Fibroblast of skin of back (primary cell): ENCODE measurements around the gene CNNM2.

Experiments used
- DNase-seq: peaks from one replicate; pipeline ENCODE4 v3.0.0-alpha.2; 2013

CNNM2 gene

DNA sequence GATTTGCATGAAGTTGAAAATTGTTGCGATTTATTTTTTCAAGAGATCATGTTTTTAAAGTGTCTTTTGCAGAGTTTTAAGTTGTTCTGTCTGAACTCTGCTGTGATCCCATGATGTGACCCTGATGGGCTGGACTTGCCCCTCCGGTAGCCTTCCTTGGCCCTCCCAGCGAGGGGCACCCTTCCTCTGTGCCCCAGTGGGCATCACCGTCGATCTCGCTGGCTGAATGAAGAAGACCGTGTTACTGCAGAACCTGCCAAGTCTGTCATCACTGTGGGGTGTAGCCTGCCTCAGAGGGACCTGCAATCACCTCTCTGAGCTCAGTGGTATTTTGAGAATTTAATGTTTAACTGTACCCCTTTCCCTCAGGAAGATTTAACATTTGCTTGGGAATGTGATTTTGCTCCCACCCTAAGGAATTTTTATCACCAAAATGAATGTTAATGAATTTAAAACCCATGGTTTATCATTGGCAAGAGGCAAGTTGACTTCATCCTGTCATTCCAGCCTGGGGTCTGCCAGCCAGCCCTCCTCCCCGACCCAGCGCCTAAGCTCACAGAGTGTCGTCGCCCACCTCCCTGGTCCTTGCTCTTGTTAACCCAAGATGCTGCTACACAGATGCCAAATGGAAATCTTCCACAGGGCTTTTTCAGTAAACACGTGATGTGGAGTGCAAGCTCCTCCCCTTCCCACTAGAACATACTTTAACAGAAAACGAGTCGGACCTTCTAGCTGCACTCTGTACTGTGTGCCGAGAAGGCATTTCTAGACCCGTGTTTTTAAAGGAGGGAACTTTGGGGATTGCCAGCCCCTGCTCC lies 159.6 kb downstream of the CNNM2 start:
- DNase-seq: no peak

DNA sequence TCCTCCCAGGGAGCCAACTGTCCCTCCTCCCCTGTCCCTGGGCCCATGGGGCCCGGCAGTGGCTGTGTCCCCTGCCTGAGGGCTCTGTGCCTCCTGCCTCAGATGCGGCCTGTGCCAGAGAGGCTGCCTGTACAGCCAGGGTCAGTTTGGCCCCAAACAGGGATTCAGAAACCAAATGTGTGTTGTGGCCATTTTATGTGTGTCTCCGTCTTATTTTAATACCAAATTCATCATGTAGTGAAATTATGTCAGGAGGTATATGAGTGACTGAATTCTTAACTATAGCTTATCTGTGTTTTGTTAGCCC lies 160.2 kb downstream of the CNNM2 start:
- DNase-seq: no peak

DNA sequence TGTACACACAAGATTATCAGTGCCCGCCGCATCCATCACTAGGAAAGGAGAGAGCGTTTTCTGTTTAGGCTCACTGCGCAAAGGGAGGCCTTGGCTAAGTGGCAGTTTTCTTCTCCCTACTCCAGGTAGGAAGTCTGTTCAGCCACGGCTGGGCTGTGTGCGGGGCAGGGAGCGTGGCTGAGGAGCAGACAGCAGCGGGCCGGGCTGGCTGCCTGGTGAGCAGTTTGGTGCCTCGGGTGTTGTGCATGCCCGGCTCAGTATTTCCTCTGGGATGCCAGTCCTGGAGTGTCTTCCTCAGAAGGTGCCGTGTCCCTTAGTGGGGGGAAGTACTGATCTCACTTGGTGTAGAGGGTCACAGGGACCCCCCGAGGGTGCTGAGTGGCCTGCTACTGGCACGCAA lies 160.6 kb downstream of the CNNM2 start:
- no peak for DNase-seq

DNA sequence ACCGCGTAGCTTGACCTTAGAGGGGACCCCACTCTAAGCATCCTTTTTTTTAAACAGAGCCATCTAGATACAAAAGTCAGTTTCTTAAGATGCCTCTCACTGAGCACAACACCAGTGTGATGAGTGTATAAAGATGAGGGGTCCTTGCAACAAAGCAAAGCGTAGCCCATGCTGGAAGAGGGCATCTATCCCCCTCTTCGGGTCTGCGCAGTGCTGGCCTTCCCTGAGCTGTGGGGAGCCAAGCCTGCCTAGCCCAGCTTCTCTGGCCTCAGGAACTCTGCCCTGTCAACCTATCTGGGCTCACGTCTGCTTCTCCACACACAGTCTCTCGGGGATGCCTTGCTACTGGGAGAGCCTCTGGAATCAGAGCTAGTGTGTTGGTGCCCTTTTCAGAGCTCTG lies 161.0 kb downstream of the CNNM2 start:
- DNase-seq: no peak

DNA sequence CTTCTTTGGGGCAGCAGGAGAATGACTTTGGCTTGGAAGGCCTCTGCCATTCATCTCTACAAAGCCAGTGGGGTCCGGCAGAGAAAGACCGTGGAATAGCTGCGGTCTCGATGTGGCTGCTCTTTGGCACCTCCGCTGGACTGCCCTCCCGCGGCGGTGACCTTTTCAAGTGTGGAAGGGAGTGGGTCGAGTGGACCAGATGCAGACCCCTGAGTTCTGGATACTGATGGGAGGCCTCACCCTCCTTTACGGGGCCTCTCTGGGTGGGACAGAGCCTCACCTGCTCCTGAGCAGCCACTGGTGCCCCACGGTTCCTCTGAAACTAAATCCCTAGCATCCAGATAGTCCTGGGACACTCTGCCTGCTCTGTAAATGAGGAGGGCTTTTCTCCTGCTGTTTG lies 161.9 kb downstream of the CNNM2 start:
- no peak for DNase-seq

DNA sequence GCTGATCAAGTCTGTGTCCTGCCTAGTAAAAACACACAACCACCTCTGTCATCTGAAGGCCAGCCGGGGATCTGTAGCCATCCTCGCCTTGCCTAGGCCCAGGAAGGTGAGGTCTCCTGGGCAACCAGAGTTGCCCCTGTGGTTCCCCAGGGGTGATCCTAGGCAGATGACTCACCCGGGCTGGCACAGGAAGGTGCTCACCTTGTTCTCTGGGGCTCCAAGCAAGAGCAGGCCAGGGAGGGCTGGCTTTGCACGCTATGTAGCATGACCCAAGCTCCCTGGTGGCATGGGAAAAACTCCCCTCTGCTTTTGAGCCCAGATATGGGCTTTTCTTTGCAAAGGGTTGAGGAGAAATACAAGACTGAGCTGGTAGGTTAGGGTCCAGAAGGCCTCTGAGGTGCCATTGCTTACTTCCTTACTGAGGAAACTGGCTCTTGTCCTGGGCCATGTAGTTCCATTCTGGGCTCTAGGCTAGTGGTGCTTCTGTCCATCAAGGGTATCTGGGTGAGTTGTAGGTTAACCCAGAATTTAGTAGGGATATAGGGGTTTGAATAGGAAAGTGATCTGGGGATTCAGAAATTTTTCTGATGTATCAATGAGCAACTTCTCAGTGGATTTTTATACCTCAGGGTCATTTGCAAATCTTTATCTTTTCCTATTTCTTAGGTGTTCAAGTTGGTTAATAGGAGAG lies 162.9 kb downstream of the CNNM2 start:
- DNase-seq: no peak

DNA sequence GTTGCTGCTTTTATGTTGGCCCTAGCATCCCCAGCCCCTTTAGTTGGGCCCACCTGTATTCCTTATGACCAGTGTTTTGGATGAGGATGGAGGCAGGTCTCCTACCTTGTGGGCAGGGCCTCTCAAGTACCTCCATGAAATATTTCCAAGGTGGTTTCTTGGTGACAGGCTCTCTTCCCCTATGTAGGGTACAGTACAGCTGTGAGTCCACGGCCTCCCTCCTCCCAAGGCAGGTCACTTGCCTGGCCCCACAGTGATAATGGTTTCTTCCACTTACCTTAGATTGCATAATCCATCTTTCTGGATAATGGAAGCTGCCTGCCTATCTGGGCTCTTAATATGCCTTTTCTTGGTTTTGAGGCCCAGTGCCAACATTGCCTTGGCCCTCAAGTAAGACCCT lies 164.6 kb downstream of the CNNM2 start:
- no peak for DNase-seq

DNA sequence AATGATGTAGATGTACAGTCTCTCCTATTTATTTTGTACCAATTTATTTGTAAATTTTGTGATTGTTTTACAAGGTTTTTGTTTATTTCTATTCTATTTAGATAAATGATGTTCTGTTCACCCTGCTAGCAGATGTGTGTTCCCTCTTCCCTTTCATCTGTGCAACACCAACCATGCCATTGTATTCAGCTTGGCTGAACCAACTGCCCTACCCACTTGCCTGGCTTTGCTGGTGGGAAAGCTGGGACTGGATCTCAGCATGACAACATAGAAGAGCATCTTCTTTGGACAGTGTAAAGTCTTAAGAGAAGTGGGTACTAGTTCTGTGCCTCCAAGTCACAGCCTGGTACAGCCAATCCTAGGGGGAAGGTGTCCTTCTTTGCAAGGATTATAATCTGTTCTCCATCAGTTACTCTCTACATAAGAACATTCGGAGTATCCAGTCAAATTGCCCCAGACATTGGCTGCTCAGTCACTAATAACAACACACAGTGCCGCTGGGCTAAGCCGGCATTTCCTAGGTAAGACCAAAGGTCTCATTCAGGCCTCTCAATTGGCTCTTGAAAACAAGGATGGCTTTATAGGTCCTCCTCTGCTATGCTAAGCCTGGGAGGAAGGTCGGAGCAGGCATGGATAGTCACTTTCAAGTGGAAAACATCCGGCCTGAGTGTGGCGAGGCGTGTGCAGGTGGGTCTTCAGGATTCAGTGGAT lies 165.3 kb downstream of the CNNM2 start:
- DNase-seq: no peak

DNA sequence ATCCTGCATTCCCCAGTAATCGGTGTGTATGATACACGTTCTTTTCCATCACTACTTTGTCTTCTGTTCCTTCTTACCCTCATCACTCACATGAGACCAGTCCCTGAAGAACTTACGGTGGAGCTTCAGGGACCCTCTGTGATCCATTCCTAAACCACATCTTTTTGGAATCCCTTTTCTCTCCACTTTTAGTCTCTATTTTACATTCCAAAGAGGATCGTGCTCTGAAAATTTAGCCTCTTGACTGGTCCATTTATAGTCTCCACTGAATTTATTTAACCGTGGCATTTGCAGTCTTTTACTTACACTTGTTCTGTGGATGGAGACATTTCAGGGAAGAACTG lies 165.9 kb downstream of the CNNM2 start:
- DNase-seq: no peak

DNA sequence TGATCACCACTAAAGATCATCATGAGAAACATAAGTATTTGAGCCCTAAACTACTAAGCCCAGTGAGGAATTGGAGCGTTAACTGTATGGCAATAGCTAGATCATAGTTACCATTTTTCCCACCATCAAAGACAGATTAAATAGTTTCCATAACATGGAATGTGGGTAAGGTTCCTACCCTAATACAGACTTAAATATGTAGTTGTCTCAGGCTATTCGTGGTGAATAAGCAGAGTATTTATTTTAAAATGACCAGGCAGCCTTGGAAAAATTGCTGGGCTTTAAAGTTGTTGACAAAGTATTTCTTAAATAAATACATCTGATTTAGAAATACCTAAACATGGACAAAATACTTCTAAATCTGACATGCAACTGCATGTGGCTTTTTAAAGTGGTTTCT lies 168.2 kb downstream of the CNNM2 start:
- peak; percentile 45 for DNase-seq

DNA sequence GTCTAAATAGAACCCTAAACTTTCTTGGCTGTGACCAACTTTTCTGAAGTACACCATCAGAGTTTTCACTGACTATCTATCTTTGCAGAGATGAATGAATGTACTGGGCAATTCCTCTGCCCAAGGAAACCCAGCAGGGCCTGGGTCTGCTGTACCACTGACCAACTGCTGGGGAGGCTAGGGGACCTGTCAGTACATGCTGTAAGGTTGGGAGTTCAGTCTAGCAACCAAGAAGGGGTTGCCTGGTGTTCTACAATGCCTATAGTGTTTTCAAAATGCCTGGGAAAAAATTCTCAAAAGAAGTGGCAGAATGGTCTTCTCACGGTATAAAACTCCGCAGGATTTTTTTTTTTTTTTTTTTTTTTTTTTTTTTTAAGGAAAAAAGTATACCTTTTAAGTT lies 168.7 kb downstream of the CNNM2 start:
- no peak for DNase-seq

DNA sequence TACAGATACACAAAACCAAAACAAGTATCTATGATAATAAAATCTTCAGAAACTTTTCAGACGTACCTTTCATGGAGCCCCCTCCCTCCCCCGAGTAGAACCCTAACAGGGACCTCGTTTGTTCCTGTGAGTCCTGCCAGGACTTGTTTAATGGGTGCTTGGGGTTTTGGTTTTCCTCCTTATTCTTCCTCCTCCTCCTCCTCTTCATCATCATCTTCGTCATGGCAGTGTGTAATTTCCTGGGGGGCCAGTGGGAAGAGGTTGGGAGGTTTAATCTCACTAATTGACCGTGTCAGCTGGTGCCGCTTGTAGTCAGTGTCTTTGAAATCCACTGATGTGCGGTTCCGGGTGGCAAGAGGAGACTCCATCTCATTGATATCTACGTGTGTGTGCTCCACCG lies 171.4 kb downstream of the CNNM2 start:
- DNase-seq: no peak

DNA sequence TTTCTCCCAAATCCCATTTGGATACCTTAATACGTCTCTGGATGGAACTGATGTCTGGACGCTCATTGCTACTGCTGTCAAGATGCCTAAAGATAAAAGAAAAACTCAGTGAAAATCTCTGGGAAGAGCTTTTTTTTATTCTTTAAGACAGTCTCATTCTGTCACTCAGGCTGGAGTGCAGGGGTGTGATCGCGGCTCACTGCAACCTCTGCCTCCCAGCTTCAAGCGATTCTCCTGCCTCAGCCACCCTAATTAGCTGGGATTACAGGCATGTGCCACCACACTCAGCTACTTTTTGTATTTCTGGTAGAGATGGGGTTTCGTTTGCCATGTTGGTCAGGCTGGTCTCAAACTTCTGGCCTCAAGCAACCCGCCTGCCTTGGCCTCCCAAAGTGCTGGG lies 172.8 kb downstream of the CNNM2 start:
- DNase-seq: no peak

DNA sequence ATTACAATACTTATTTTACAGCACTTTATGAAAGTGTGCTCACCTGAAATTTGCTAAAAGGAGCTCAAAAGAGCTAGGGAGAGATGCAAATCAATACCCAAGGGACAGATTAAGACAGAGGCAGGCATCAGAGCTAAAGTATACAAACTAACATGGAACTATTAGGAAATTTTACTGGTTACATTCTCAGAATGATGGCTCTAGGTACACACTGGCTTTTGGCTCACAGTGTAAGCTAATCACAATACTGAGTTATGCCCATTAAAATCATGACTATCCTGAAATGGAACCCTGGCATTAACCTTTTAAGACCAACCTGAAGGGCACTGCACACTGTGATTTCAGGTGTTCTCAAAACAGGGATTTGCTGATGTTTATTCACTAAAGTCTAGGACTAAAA lies 176.9 kb downstream of the CNNM2 start:
- no peak for DNase-seq

DNA sequence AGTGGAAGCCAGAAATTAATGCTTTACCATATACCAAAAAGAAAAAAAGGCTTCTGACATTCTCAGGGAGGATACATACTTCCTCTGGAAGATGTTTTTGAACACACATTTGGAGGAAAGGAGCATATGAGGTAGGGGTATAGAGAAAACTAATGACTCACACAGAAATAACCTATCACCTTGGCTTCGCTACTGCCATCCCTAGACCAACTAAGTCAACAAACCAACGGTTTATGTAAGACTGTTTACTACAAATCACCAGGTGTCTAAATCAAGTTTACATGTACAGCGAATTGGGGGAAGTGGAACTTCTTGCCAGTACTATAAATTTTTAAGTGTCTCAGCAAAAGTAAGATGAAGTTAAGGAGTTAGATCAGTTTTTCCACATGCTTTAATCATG lies 178.0 kb downstream of the CNNM2 start:
- DNase-seq: no peak

DNA sequence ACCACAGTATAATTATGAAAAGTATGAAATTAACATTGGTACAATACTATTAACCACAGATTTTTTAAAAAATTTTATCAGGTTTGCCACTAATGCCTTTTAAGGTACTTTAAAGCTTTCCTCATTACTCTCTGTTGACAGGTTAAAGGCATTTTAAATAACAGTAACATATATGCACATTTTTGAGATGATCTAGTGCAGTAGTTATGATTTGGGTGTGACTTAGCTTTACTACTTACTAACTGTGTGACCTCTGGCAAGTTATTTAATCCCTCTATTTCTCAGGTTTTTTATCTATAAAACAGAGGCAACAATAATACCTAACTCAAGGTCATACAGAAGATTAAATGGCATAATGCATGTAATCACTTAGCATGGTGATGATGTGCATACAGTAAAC lies 180.1 kb downstream of the CNNM2 start:
- DNase-seq: no peak

DNA sequence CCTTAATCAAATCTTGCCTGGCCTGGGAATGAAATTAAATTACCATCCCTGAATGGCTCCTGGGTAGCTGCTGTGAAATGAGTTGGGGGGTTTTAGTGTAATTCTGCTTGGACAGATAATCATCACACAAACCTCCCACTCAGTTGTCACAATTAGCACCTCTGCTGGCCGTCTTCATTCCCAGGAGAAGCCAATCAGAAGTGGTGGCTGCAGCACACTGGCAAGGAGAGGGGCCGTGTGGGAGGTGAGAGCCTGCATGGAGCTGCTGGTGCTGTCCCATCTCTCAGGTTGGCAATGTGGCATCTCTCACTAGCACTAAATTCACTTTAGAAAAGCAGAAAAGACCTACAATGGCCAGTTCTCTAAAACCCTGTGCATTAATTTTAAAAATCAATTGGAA lies 182.5 kb downstream of the CNNM2 start:
- DNase-seq: no peak

DNA sequence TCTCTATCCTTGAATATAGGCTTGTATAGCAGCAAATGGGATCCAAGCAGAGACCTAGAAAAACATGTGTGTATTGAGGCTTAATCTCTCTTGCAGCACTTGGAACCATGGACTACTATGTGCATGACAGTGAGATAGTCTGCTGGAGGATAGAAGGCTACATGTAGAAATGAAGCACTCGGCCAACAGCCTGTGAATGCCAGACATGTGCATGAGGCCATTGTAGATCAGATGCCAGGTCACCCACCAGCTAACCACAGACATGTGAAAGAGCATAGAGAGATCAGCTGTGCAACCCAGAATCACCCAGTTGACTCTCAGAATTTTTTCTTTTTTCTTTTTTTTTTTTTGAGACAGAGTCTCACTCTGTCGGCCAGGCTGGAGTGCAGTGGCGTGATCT lies 184.1 kb downstream of the CNNM2 start:
- DNase-seq: no peak

DNA sequence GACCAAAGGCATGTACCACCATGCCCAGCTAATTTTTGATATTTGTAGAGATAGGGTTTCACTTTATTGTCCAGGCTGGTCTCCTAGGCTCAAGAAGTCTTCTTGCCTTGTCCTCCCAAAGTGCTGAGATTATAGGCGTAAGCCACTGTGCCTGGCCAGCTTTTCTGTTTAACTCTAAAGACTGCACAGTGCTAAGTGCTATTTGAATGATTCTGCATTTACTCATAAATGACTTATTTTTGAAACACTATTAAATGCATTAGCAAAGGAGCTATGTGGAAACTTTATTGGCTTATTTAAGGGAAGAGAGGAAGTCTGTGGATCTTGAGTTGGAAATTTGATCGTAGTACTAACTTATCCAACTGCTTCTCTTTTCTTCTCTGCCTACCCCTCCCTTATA lies 185.9 kb downstream of the CNNM2 start:
- DNase-seq: no peak

DNA sequence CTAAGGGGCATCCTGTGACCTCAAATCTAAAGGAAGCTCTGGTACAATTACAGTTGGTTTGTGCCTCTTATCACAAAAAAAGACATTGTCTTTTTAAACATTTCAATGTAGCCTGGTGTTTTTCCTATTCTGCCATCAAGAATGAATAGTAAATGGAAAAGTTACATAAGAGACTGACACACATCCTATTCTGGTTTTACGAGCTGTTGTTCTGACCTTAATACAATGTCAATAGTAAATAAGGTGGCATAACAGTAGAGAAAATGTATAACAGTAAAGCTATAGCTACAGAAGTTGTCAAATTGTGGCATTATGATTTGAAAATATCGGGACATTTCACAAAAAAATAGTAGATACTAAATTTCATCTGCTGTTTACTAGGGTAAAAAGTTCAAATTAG lies 186.6 kb downstream of the CNNM2 start:
- DNase-seq: no peak

DNA sequence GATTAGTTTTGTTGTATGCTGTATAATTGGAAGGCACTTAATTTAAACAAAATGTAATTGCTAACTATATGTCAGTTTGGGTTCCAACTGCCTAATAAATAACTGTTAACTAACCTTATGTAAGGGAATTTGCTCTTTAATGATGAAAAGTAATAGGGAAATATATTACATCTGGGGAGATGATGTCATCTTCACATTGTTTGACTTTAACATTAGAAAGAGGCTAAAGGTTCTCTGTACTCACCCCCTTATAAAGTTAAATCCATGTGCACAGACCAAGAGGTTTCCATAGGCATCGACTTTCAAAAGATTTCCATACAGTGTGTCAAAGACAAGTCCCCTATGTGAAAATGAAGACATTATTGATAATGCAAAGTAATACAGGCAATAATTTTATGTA lies 187.4 kb downstream of the CNNM2 start:
- no peak for DNase-seq

DNA sequence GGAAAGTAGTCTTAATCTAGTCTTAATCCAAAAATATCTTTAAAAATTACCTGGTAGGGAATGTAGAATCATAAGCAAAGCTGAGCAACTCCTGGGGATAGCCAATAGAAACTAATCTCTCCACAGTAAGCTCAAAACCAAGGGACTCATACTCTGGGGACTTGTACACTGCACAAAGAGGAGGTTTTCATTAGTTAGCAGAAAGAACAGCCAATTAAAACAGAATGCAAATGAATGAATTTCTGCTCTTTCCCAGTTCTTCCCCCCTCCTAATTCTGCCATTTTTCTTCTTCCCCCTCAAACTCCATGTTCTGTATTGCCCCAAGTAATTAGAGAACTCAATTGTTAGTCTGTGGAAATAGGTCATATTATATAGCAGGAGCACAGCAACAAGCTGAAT lies 188.4 kb downstream of the CNNM2 start:
- DNase-seq: no peak

DNA sequence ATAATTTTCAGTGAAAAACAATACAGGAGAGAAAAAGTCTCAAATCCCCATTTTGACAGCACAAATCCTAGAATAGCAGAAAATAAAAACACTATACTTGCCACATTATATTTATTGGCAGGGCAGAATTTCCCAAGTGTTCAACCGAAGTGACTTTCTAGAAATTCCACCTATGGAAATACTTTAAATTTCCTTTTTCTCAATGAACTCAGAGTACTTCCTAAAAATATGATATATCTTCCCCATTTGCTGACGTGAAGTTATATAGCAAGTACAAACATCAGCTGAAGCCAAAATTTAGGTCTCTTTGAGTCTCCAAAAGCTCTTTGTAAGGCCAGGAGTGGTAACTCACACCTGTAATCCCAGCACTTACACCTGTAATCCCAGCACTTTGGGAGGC lies 191.7 kb downstream of the CNNM2 start:
- DNase-seq: no peak

DNA sequence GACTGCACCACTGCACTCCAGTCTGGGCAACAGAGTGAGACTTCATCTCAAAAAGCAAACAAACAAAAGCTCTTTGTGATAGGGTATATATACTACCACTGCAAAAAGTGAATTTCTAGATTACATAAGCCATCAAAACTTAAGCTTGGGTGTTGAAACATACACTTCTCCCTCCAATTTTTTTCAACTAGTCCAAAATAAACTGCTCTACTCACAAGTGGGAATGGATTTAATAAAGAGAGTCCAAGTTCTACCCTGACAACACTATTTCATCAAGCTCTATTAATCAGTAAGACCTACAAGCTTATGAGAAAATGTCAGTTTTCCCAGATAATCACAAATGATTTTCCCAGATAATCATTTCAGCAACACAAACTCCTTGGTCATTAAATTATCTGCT lies 192.3 kb downstream of the CNNM2 start:
- no peak for DNase-seq
